Measurements from ENCODE around the gene SUB1.
"Not testable (repeated sequence)": the region's sequence is repeated elsewhere in the genome, so short reads cannot be mapped to it uniquely, and the experiment has no call there.

SUB1 gene

DNA sequence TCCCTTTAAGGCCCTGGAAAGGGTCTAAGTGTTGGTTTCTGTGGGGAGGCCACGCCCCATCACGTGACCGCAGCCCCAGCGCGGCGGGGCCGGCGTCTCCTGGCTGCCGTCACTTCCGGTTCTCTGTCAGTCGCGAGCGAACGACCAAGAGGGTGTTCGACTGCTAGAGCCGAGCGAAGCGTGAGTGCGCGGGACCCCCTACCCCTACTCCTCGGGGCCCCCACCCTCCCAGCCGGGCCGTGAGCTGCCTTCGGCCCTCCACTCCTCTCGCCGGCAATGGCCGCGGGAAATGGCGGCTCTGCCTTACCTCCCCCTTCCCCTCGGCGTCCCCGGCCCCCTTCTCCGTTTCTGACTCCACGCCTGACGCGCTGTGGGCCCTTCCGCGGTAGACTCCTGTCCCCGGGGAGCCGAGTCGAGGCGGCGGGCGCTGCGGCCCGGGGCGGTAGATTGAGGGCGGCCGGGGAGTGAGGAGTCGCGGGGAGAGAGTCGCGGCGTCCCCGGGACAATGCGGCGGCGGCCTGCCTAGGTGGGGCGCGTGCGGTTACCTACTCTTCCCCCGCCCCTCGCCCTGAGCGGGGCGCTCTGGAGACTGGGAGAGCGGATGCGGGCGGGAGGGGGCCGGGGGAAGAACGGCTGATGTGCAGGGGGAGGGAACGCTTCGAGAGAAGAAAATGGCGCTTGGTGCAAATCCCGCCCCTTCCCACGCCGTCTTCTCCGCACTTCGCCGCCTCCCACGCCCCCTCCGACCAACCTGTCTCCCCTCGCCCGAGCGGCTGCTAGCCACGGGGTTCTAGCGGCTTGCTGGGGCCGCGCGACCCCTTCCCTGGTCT, at the start of gene SUB1 (continued):
- 0 out of 2 replicates have a peak, but pooled peaks have one; percentile 46 for TF ChIP-seq KLF10 (tag by site-specific recombination; IDR thresholded peaks at IDR 0.05)
- TF ChIP-seq, protein P1, sequence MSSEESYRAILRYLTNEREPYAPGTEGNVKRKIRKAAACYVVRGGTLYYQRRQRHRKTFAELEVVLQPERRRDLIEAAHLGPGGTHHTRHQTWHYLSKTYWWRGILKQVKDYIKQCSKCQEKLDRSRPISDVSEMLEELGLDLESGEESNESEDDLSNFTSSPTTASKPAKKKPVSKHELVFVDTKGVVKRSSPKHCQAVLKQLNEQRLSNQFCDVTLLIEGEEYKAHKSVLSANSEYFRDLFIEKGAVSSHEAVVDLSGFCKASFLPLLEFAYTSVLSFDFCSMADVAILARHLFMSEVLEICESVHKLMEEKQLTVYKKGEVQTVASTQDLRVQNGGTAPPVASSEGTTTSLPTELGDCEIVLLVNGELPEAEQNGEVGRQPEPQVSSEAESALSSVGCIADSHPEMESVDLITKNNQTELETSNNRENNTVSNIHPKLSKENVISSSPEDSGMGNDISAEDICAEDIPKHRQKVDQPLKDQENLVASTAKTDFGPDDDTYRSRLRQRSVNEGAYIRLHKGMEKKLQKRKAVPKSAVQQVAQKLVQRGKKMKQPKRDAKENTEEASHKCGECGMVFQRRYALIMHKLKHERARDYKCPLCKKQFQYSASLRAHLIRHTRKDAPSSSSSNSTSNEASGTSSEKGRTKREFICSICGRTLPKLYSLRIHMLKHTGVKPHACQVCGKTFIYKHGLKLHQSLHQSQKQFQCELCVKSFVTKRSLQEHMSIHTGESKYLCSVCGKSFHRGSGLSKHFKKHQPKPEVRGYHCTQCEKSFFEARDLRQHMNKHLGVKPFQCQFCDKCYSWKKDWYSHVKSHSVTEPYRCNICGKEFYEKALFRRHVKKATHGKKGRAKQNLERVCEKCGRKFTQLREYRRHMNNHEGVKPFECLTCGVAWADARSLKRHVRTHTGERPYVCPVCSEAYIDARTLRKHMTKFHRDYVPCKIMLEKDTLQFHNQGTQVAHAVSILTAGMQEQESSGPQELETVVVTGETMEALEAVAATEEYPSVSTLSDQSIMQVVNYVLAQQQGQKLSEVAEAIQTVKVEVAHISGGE (tag by site-specific recombination; conservative IDR thresholded peaks at IDR 0.05; ENCODE audit: low read depth): peak; percentile 71
- no peak for TF ChIP-seq SCRT1 (tag by site-specific recombination; IDR thresholded peaks at IDR 0.05; ENCODE audit: borderline replicate concordance)
- TF ChIP-seq, protein P2, sequence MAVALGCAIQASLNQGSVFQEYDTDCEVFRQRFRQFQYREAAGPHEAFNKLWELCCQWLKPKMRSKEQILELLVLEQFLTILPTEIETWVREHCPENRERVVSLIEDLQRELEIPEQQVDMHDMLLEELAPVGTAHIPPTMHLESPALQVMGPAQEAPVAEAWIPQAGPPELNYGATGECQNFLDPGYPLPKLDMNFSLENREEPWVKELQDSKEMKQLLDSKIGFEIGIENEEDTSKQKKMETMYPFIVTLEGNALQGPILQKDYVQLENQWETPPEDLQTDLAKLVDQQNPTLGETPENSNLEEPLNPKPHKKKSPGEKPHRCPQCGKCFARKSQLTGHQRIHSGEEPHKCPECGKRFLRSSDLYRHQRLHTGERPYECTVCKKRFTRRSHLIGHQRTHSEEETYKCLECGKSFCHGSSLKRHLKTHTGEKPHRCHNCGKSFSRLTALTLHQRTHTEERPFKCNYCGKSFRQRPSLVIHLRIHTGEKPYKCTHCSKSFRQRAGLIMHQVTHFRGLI (tag by site-specific recombination; IDR thresholded peaks at IDR 0.05): no peak

DNA sequence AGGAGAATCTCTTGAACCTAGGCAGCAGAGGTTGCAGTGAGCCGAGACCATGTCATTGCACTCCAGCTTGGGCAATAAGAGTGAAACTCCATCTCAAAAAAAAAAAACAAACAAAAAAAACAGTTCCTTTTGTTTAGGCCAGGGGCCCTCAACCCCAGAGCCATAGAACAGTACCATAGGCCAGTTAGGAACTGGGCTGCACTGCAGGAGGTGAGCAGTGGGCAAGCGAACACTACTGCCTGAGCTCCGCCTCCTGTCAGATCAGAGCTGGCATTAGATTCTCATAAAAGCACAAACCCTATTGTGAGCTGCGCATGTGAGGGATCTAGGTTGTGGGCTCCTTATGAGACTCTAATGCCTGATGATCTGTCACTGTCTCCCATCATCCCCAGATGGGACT, 49.1 kb upstream of the SUB1 start:
- TF ChIP-seq ZIC2 (tag by site-specific recombination; IDR thresholded peaks at IDR 0.05) (peak; percentile 64), ZBTB17 (tag by site-specific recombination; IDR thresholded peaks at IDR 0.05) (peak; percentile 30; the same call in 1 of the 2 replicates), REPIN1 (tag by site-specific recombination; IDR thresholded peaks at IDR 0.05; ENCODE audit: low read depth) (no peak), ZNF223 (tag by site-specific recombination; IDR thresholded peaks at IDR 0.05) (no peak)
- TF ChIP-seq, protein P3, sequence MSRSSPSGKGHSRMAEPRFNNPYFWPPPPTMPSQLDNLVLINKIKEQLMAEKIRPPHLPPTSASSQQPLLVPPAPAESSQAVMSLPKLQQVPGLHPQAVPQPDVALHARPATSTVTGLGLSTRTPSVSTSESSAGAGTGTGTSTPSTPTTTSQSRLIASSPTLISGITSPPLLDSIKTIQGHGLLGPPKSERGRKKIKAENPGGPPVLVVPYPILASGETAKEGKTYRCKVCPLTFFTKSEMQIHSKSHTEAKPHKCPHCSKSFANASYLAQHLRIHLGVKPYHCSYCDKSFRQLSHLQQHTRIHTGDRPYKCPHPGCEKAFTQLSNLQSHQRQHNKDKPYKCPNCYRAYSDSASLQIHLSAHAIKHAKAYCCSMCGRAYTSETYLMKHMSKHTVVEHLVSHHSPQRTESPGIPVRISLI (tag by site-specific recombination; IDR thresholded peaks at IDR 0.05): 0 out of 2 replicates have a peak, but pooled peaks have one; percentile 55
- ChIA-PET CTCF (interaction anchor here (0.7 kb wide), 1 partner anchor 228 kb away, joined by 3 read pairs; no protein-coding TSS in a partner anchor), POLR2A (no interaction called here)
- no peak overlapping the region for H3K4me3 ChIP-seq (ENCODE audit: low read depth, low read length)
- peaks cover 6% of the 10 kb centered on the region for H3K4me1 ChIP-seq (ENCODE audit: control insufficient read depth, insufficient read depth, low read length)
- H3K27ac ChIP-seq (ENCODE audit: extremely low read depth, low read depth, low read length): no peak overlapping the region
- H3K9me3 ChIP-seq (ENCODE audit: control insufficient read depth, insufficient read depth, low read depth, low read length): no peaks in the 10 kb centered on the region
- H3K36me3 ChIP-seq (ENCODE audit: control insufficient read depth in 2 of 2, insufficient read depth in 1 of 2, low read length in 2 of 2): no peaks in the 10 kb centered on the region

DNA sequence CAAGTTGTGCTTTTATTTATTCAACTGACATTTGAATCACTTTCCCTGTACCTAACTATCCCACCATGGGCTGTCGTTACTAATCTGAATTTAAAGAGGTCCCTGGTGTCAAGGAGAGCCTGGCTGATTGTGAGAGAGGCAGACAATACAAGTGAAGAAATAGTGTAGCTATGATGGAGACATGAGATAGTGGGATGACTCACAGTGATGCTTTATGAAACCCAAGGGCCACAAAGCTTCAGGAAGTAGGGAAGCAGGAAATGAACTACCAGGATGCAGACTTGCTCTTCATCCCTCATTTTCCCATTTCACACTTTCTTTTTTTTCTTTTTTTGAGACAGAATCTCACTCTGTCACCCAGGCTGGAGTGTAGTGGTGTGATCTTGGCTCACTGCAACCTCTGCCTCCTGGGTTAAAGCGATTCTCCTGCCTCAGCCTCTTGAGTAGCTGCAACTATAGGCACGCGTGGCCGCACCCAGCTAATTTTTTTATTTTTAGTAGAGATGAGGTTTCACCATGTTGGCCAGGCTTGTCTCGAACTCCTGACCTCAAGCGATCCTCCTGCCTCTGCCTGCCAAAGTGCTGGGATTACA, 47.8 kb upstream of the SUB1 start:
- H3K4me3 ChIP-seq (ENCODE audit: low read depth, low read length); CTCF ChIA-PET; H3K27ac ChIP-seq (ENCODE audit: extremely low read depth, low read depth, low read length); H3K36me3 ChIP-seq (ENCODE audit: control insufficient read depth in 2 of 2, insufficient read depth in 1 of 2, low read length in 2 of 2); POLR2A ChIA-PET; H3K9me3 ChIP-seq (ENCODE audit: control insufficient read depth, insufficient read depth, low read depth, low read length); H3K4me1 ChIP-seq (ENCODE audit: control insufficient read depth, insufficient read depth, low read length): not testable (repeated sequence)
- peak; percentile 91 for TF ChIP-seq PRDM1 (tag by site-specific recombination; IDR thresholded peaks at IDR 0.05)
- TF ChIP-seq, protein P4, sequence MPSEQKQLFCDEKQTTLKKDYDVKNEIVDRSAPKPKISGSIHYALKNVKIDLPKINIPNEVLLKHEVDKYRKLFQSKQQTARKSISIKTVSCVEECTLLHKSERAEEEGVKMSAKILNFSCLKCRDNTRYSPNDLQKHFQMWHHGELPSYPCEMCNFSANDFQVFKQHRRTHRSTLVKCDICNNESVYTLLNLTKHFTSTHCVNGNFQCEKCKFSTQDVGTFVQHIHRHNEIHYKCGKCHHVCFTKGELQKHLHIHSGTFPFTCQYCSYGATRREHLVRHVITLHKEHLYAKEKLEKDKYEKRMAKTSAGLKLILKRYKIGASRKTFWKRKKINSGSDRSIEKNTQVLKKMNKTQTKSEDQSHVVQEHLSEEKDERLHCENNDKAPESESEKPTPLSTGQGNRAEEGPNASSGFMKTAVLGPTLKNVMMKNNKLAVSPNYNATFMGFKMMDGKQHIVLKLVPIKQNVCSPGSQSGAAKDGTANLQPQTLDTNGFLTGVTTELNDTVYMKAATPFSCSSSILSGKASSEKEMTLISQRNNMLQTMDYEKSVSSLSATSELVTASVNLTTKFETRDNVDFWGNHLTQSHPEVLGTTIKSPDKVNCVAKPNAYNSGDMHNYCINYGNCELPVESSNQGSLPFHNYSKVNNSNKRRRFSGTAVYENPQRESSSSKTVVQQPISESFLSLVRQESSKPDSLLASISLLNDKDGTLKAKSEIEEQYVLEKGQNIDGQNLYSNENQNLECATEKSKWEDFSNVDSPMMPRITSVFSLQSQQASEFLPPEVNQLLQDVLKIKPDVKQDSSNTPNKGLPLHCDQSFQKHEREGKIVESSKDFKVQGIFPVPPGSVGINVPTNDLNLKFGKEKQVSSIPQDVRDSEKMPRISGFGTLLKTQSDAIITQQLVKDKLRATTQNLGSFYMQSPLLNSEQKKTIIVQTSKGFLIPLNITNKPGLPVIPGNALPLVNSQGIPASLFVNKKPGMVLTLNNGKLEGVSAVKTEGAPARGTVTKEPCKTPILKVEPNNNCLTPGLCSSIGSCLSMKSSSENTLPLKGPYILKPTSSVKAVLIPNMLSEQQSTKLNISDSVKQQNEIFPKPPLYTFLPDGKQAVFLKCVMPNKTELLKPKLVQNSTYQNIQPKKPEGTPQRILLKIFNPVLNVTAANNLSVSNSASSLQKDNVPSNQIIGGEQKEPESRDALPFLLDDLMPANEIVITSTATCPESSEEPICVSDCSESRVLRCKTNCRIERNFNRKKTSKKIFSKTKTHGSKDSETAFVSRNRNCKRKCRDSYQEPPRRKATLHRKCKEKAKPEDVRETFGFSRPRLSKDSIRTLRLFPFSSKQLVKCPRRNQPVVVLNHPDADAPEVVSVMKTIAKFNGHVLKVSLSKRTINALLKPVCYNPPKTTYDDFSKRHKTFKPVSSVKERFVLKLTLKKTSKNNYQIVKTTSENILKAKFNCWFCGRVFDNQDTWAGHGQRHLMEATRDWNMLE (tag by site-specific recombination; conservative IDR thresholded peaks at IDR 0.05; ENCODE audit: low read depth): 0 out of 2 replicates have a peak, but pooled peaks have one; percentile 25
- TF ChIP-seq, protein P5, sequence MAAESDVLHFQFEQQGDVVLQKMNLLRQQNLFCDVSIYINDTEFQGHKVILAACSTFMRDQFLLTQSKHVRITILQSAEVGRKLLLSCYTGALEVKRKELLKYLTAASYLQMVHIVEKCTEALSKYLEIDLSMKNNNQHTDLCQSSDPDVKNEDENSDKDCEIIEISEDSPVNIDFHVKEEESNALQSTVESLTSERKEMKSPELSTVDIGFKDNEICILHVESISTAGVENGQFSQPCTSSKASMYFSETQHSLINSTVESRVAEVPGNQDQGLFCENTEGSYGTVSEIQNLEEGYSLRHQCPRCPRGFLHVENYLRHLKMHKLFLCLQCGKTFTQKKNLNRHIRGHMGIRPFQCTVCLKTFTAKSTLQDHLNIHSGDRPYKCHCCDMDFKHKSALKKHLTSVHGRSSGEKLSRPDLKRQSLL (tag by site-specific recombination; IDR thresholded peaks at IDR 0.05): peak; percentile 45; the same call in 1 of the 2 replicates
- peak; percentile 61 for TF ChIP-seq ZNF629 (tag by site-specific recombination; IDR thresholded peaks at IDR 0.05)
